A673 (cell line): ENCODE data around the gene ANXA4.

Experiments
- EZH2 ChIP-seq: fragments of 200-600 bp; sonication (generic); IDR thresholded peaks from 2 replicates; pipeline ENCODE4 v1.6.1; 2017; ENCODE audit warnings: borderline replicate concordance, low read depth, mild to moderate bottlenecking, mixed read lengths, antibody characterized with exemption, low read length; ENCODE audit not compliant: poor library complexity, severe bottlenecking
- TF ChIP-seq, protein P1 (sequence below): fragments of 300-800, 200-600 bp; sonication (generic); conservative IDR thresholded peaks from 2 replicates; pipeline ENCODE4 v1.5.1; 2017; ENCODE audit warnings: low read depth, mild to moderate bottlenecking, antibody characterized with exemption, low read length, moderate library complexity, mixed read lengths

GRCh38 chr2:69836316-69836715 lies 94.4 kb downstream of the ANXA4 start:
- TF ChIP-seq, protein P1, sequence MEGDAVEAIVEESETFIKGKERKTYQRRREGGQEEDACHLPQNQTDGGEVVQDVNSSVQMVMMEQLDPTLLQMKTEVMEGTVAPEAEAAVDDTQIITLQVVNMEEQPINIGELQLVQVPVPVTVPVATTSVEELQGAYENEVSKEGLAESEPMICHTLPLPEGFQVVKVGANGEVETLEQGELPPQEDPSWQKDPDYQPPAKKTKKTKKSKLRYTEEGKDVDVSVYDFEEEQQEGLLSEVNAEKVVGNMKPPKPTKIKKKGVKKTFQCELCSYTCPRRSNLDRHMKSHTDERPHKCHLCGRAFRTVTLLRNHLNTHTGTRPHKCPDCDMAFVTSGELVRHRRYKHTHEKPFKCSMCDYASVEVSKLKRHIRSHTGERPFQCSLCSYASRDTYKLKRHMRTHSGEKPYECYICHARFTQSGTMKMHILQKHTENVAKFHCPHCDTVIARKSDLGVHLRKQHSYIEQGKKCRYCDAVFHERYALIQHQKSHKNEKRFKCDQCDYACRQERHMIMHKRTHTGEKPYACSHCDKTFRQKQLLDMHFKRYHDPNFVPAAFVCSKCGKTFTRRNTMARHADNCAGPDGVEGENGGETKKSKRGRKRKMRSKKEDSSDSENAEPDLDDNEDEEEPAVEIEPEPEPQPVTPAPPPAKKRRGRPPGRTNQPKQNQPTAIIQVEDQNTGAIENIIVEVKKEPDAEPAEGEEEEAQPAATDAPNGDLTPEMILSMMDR = no peak
- TF ChIP-seq EZH2 = no peak
